DND-41 (cell line): ENCODE measurements around the gene B3GLCT.

ENCODE experiments used
- EZH2 ChIP-seq: IDR thresholded peaks from 3 replicates; pipeline ENCODE4 v1.6.1; 2012; ENCODE audit warnings: borderline replicate concordance, low read depth, mild to moderate bottlenecking, moderate library complexity, low read length, inconsistent platforms; ENCODE audit not compliant: severe bottlenecking
- TF ChIP-seq, protein P1 (sequence below): IDR thresholded peaks from 2 replicates; pipeline ENCODE4 v1.5.1; 2012; ENCODE audit warnings: borderline replicate concordance, low read length, moderate library complexity, mild to moderate bottlenecking; ENCODE audit not compliant: poor library complexity, severe bottlenecking; ENCODE audit errors: extremely low read depth

DNA sequence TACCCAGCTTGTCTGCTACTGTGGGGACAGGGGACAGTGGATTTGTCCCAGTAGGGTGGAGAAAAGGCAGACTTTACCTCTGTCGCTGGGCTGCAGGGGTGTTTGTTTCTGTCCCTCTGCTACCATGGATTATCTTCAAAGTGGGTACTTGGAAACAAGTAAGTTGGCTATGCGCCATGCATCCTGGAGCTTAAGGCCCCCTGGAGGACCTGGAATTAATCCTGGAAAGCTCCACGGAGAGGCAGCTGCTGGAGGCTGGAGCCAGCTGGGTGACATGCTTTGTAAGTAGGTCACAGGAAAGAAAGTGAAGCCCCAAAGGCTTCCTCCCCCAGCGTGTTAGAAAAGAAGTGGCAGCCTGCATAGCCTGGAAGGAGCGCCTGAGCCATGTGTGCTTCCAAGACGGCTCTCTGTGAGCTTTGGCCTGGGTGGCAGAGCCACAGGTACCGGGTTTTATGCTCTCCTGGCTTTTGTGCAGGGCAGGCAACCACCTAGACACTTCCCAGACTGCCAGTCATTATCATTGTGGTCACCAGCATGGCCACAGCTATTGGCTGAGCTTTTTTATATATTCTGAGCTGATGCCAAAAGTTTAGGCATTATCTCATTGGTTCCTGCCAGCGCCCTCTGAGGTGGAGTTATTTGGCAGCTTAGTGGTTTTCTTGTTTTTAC lies 9.5 kb downstream of the B3GLCT start:
- TF ChIP-seq, protein P1, sequence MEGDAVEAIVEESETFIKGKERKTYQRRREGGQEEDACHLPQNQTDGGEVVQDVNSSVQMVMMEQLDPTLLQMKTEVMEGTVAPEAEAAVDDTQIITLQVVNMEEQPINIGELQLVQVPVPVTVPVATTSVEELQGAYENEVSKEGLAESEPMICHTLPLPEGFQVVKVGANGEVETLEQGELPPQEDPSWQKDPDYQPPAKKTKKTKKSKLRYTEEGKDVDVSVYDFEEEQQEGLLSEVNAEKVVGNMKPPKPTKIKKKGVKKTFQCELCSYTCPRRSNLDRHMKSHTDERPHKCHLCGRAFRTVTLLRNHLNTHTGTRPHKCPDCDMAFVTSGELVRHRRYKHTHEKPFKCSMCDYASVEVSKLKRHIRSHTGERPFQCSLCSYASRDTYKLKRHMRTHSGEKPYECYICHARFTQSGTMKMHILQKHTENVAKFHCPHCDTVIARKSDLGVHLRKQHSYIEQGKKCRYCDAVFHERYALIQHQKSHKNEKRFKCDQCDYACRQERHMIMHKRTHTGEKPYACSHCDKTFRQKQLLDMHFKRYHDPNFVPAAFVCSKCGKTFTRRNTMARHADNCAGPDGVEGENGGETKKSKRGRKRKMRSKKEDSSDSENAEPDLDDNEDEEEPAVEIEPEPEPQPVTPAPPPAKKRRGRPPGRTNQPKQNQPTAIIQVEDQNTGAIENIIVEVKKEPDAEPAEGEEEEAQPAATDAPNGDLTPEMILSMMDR = no peak
- no peak for TF ChIP-seq EZH2
